K562 (cell line): ENCODE measurements around the gene MYO9A. TPM values are rescaled to one million over a fixed set of nuclear protein-coding genes. Genes with fewer than 3 reads are reported as not detected.

Experiments
- ATAC-seq: fragments of 200-7000 bp; cut with Tn5 transposase; 3 replicates; pipeline ENCODE4 v1.9.1; 2020; ENCODE audit warnings: moderate library complexity
- BruUV-seq: library from RNA; stranded (reverse); fragments of 400-500 nt; replicated peaks from 2 replicates; lab custom pipeline; 2021; lab: Mats Ljungman, UMichigan
- CTCF ChIA-PET: fragments of 300-600 bp; formaldehyde crosslinking; extraction: SDS; loops from one replicate; lab custom pipeline; 2021; ENCODE audit warnings: low intra/inter-chr PET ratio; lab: Yijun Ruan, JAX
- POLR2A ChIA-PET: fragments of 300-600, 350-650 bp; sonication (Branson Sonifier 250); formaldehyde crosslinking; extraction: SDS; loops from one replicate; lab custom pipeline; 2021; ENCODE audit warnings: antibody characterized with exemption, inconsistent platforms; lab: Yijun Ruan, JAX
- DNase-seq, 4 experiments: peaks; one replicate each; pipeline versions ENCODE4 v3.0.0 to v3.0.0-alpha.2; 2011 to 2018; ENCODE audit warnings: low spot score in 3 of 4, mixed read lengths in 3 of 4; ENCODE audit errors: extremely low read depth in 1 of 4
- FAIRE-seq: peaks from 2 replicates; lab custom pipeline; 2011; peaks lifted over from hg19 to GRCh38; lab: Jason Lieb, UNC
- H2AFZ ChIP-seq: 2 replicates; pipeline ENCODE4 v1.6.0; 2011; ENCODE audit warnings: low read depth, low read length, control low read depth, inconsistent platforms
- H3K27ac ChIP-seq: fragments of 200-600 bp; 3 replicates; pipeline ENCODE4 v1.8.0; 2011; ENCODE audit warnings: low read depth, mild to moderate bottlenecking, control low read depth, inconsistent platforms, low read length, moderate library complexity, mixed read lengths; ENCODE audit errors: extremely low read depth
- H3K27me3 ChIP-seq, 2 experiments: fragments of 300-600 bp in 1 of 2; 2 replicates in 1 of 2; 3 replicates in 1 of 2; pipeline versions ENCODE4 v1.6.0 to v1.8.0; 2011; ENCODE audit warnings: inconsistent platforms in 2 of 2, low read length in 2 of 2, mild to moderate bottlenecking in 1 of 2, mixed read lengths in 1 of 2, moderate library complexity in 1 of 2; ENCODE audit not compliant: control insufficient read depth in 2 of 2, insufficient read depth in 2 of 2
- H3K36me3 ChIP-seq: fragments of 300-600 bp; 3 replicates; pipeline ENCODE4 v1.8.0; 2011; ENCODE audit warnings: mild to moderate bottlenecking, low read length, inconsistent platforms; ENCODE audit not compliant: control insufficient read depth, insufficient read depth
- H3K4me1 ChIP-seq, 2 experiments: fragments of 200-600 bp in 1 of 2; replicated peaks in 1 of 2; 2 replicates in 1 of 2; 3 replicates in 1 of 2; pipeline versions ENCODE4 v1.5.1 to v1.8.0; 2011; ENCODE audit warnings: inconsistent platforms in 2 of 2, low read length in 2 of 2, mild to moderate bottlenecking in 1 of 2, mixed read lengths in 1 of 2, moderate library complexity in 1 of 2; ENCODE audit not compliant: control insufficient read depth in 2 of 2, insufficient read depth in 2 of 2
- H3K4me2 ChIP-seq: 2 replicates; pipeline ENCODE4 v1.6.1; 2011; ENCODE audit warnings: low read length, control low read depth, inconsistent platforms, mixed read lengths; ENCODE audit not compliant: insufficient read depth
- H3K4me3 ChIP-seq: fragments of 200-600 bp; sonication (generic), shearing (Covaris generic); 2 replicates; pipeline ENCODE4 v1.5.1; 2016; ENCODE audit warnings: control low read depth, inconsistent platforms
- H3K79me2 ChIP-seq: fragments of 200-600 bp; 3 replicates; pipeline ENCODE4 v1.8.0; 2011; ENCODE audit warnings: low read length, inconsistent platforms; ENCODE audit not compliant: control insufficient read depth, insufficient read depth
- H3K9ac ChIP-seq, 2 experiments: 2 replicates each; pipeline versions ENCODE4 v1.6.0 to v1.6.1; 2011; ENCODE audit warnings: low read depth in 2 of 2, low read length in 2 of 2, control low read depth in 1 of 2, inconsistent platforms in 1 of 2, mild to moderate bottlenecking in 1 of 2, mixed read lengths in 1 of 2; ENCODE audit not compliant: insufficient read depth in 1 of 2
- H3K9me1 ChIP-seq: one replicate; pipeline ENCODE4 v1.6.0; 2011; ENCODE audit warnings: inconsistent platforms, mild to moderate bottlenecking, low read length, moderate library complexity; ENCODE audit not compliant: control insufficient read depth, insufficient read depth
- H3K9me3 ChIP-seq: replicated peaks from 2 replicates; pipeline ENCODE4 v1.5.1; 2011; ENCODE audit warnings: low read depth, low read length, inconsistent platforms; ENCODE audit not compliant: control insufficient read depth, insufficient read depth
- H4K20me1 ChIP-seq: replicated peaks from 2 replicates; pipeline ENCODE4 v1.6.1; 2011; ENCODE audit warnings: low read length, inconsistent platforms, mixed read lengths; ENCODE audit not compliant: control insufficient read depth, insufficient read depth
- ETV5 ChIP-seq: sonication (generic); formaldehyde crosslinking; IDR thresholded peaks from 2 replicates; pipeline ENCODE4 v1.4.0; 2020; ENCODE audit warnings: low read depth, mild to moderate bottlenecking, missing genetic modification reagents
- MEF2A ChIP-seq: IDR thresholded peaks from 2 replicates; pipeline ENCODE4 v1.6.1; 2011; ENCODE audit warnings: low read depth, mild to moderate bottlenecking, low read length, moderate library complexity; ENCODE audit not compliant: control insufficient read depth
- NR3C1 ChIP-seq: sonication (generic); formaldehyde crosslinking; IDR thresholded peaks from 2 replicates; pipeline ENCODE4 v1.8.1; 2022; ENCODE audit warnings: missing genetic modification reagents
- PCBP2 ChIP-seq: fragments of 200-400 bp; formaldehyde crosslinking; IDR thresholded peaks from 2 replicates; pipeline ENCODE4 v1.6.1; 2018; ENCODE audit warnings: low read length, low read depth, mild to moderate bottlenecking, moderate library complexity; ENCODE audit not compliant: poor library complexity, severe bottlenecking
- PYGO2 ChIP-seq: fragments of 450-650 bp; IDR thresholded peaks from 2 replicates; pipeline ENCODE4 v1.6.1; 2016; ENCODE audit warnings: mild to moderate bottlenecking, missing genetic modification characterization, moderate library complexity, missing compliant biosample characterization
- TFE3 ChIP-seq: fragments of 450-650 bp; formaldehyde crosslinking; IDR thresholded peaks from 2 replicates; pipeline ENCODE4 v1.4.0; 2020; ENCODE audit warnings: mild to moderate bottlenecking, mixed read lengths
- ZNF407 ChIP-seq: fragments of 450-650 bp; IDR thresholded peaks from 2 replicates; pipeline ENCODE4 v1.6.1; 2016; ENCODE audit warnings: low read depth
- ZNF740 ChIP-seq, 3 experiments: fragments of 200-800 bp in 1 of 3; sonication (Bioruptor generic) in 1 of 3; sonication (generic) in 1 of 3; formaldehyde crosslinking in 1 of 3; IDR thresholded peaks; 2 replicates each; pipeline versions ENCODE4 v1.6.1 to v1.8.0; 2016 to 2022; ENCODE audit warnings: mild to moderate bottlenecking in 2 of 3, missing compliant biosample characterization in 2 of 3, missing genetic modification characterization in 2 of 3, missing genetic modification reagents in 1 of 3
- WGBS: fragments of 100-300 bp; shearing (Covaris generic); methylation state at CpG from one replicate; pipeline ENCODE4 v1.1.6; 2016; ENCODE audit warnings: low coverage, mixed read lengths; ENCODE audit not compliant: insufficient coverage; ENCODE audit errors: missing lambda C conversion rate; 5-methylcytosine and 5-hydroxymethylcytosine counted together
- in situ Hi-C: fragments of 300-500 bp; cut with MboI; formaldehyde crosslinking; loops from 4 replicates; pipeline ENCODE4 v1.15.0; 2018; ENCODE audit warnings: inconsistent platforms, mixed read lengths
- intact Hi-C: fragments of 100-400 bp; cut with micrococcal nuclease; formaldehyde crosslinking; loops from 2 replicates; pipeline ENCODE4 v1.14.2; 2022
- polyA plus RNA-seq, 8 experiments: library from polyadenylated mRNA; depleted of rRNA in 4 of 8; stranded (reverse) in 5 of 8; unstranded in 3 of 8; fragments of >200 nt; fragmentation: Nextera tagmentation in 2 of 8; fragmentation: Illumina TruSeq in 1 of 8; extraction: Ambion mirVana in 2 of 8; extraction: Trizol in 1 of 8; gene quantifications; 2 replicates each; pipeline versions ENCODE4 v1.2.1 to v1.2.3, GENCODE V29; 2011 to 2014; ENCODE audit warnings: inconsistent platforms in 1 of 8, missing spikeins in 1 of 8
- total RNA-seq, 7 experiments: library from RNA; depleted of rRNA in 6 of 7; stranded (reverse); fragments of >200 nt in 6 of 7; fragmentation: Illumina TruSeq in 2 of 7; extraction: Trizol in 2 of 7; gene quantifications; 2 replicates each; pipeline versions ENCODE4 v1.2.1 to v1.2.3, GENCODE V29; 2011 to 2021; ENCODE audit warnings: low replicate concordance in 1 of 7

Gene MYO9A
- total and polyA plus RNA-seq, 9 of the 15 experiments (the other 6 are each of a cell fraction or from before 2014, with no cell fraction given) = 1.9 to 15.4 (median 5.8) TPM

- H3K9ac ChIP-seq = no peak overlapping the region; a peak in 1 of 4 replicates
- no peak overlapping the region for H2AFZ ChIP-seq
- no peaks in the 10 kb centered on the region for H3K4me1 ChIP-seq
- DNase-seq (no peak), ATAC-seq (no peak), FAIRE-seq (no peak)
- 5% methylated on average over 8 of the region's 9 CpGs for WGBS
- no peaks in the 10 kb centered on the region for H3K36me3 ChIP-seq
- peaks cover 4% of the 10 kb centered on the region for H4K20me1 ChIP-seq
- intact Hi-C loops (no loop called here), in situ Hi-C loops (no loop called here)
- no peaks in the 10 kb centered on the region for H3K79me2 ChIP-seq
- no peaks in the 10 kb centered on the region for H3K9me1 ChIP-seq
- H3K4me2 ChIP-seq = no peak overlapping the region
- peaks cover 26 to 68% of the 10 kb centered on the region in 2 experiments; a peak in 4 of 5 replicates for H3K27me3 ChIP-seq
- H3K9me3 ChIP-seq = no peaks in the 10 kb centered on the region
- no peak overlapping the region for H3K27ac ChIP-seq
- CTCF ChIA-PET = no interaction called here
- BruUV-seq = no TSS peak
- POLR2A ChIA-PET = interaction anchor here (0.8 kb wide), 1 partner anchor 45 kb away, joined by 3 read pairs; no protein-coding TSS in a partner anchor
- H3K4me3 ChIP-seq = no peak overlapping the region
- TF ChIP-seq PCBP2 (no peak), ETV5 (CRISPR knock-in tag) (no peak), PYGO2 (no peak), ZNF740 (CRISPR knock-in tag; IDR thresholded peaks at IDR 0.05) (no peak), ZNF740 (tag; IDR thresholded peaks at IDR 0.05) (no peak), ZNF407 (no peak), TFE3 (no peak), MEF2A (no peak), NR3C1 (no peak)
Observed at GRCh38 chr15:71813723-71814470, 304.1 kb downstream of the MYO9A start.
